A549 (cell line): ENCODE results near the gene SLC47A2.

Experiments
- EHMT2 ChIP-seq: fragments of 200-600 bp; sonication (generic); IDR thresholded peaks from 2 replicates; pipeline ENCODE4 v1.6.1; 2016; ENCODE audit warnings: antibody characterized with exemption, low read depth, mild to moderate bottlenecking, moderate library complexity
- POLR2A ChIP-seq: IDR thresholded peaks from 2 replicates; pipeline ENCODE4 v1.6.1; 2012; ENCODE audit warnings: mild to moderate bottlenecking, low read length
- SMC3 ChIP-seq: fragments of >200 bp; sonication (Bioruptor Twin); formaldehyde crosslinking; IDR thresholded peaks from 3 replicates; pipeline ENCODE4 v1.6.1; 2018; ENCODE audit warnings: inconsistent platforms

GRCh38 chr17:19718041-19718612 lies 1.7 kb upstream of the SLC47A2 start:
- TF ChIP-seq SMC3, result no peak
- no peak for TF ChIP-seq EHMT2
- TF ChIP-seq POLR2A, result no peak
